ENCODE measurements around the gene KIAA1755.

DNA sequence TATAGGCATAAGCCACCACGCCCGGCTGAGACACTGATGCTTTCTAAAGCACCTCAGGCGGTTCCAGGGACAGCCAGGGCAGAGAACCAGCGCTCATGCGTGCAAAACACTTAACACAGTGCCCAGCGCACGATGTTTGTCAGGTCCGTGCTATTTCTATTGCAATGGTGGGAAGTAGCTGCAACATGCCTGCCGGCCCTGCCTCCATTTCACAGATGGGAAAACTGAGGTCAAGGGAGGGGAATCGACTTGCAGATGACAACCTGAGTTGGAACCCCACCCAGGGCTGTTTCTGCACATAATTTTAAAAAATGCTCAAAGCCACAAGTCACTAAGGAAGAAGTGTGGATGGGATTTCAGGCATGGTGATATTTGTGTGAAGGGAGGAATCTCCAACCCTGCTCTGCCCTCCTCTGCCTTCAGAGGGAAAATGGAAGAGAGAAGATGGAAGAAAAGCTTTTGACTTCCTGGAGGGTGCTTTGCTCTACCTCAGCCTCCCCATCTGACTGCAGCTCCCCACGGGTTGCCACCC, 39.9 kb downstream of the KIAA1755 start:
- TF ChIP-seq, protein P1, sequence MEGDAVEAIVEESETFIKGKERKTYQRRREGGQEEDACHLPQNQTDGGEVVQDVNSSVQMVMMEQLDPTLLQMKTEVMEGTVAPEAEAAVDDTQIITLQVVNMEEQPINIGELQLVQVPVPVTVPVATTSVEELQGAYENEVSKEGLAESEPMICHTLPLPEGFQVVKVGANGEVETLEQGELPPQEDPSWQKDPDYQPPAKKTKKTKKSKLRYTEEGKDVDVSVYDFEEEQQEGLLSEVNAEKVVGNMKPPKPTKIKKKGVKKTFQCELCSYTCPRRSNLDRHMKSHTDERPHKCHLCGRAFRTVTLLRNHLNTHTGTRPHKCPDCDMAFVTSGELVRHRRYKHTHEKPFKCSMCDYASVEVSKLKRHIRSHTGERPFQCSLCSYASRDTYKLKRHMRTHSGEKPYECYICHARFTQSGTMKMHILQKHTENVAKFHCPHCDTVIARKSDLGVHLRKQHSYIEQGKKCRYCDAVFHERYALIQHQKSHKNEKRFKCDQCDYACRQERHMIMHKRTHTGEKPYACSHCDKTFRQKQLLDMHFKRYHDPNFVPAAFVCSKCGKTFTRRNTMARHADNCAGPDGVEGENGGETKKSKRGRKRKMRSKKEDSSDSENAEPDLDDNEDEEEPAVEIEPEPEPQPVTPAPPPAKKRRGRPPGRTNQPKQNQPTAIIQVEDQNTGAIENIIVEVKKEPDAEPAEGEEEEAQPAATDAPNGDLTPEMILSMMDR (IDR thresholded peaks at IDR 0.05) = no peak
- TF ChIP-seq POLR2A (IDR thresholded peaks at IDR 0.05) = no peak
- TF ChIP-seq EP300 (IDR thresholded peaks at IDR 0.05) = no peak

All from tibial nerve (tissue), 4 donors.